SK-N-SH (cell line): ENCODE measurements around the gene EFHD1. TPM values are rescaled to one million over a fixed set of nuclear protein-coding genes. Genes with fewer than 3 reads are reported as not detected.
"Not testable (repeated sequence)": the region's sequence is repeated elsewhere in the genome, so short reads cannot be mapped to it uniquely, and the experiment has no call there.

ENCODE experiments used
- CTCF ChIA-PET: fragments of 300-600, 350-600 bp; formaldehyde crosslinking; extraction: SDS; loops from one replicate; lab custom pipeline; 2021; lab: Yijun Ruan, JAX
- POLR2A ChIA-PET: fragments of 350-600 bp; sonication (Branson Sonifier 250); formaldehyde crosslinking; extraction: SDS; loops from one replicate; lab custom pipeline; 2020; ENCODE audit warnings: antibody characterized with exemption, inconsistent platforms; lab: Yijun Ruan, JAX
- DNase-seq: peaks from one replicate; pipeline ENCODE4 v3.0.0; 2012
- H2AFZ ChIP-seq: fragments of 200-600 bp; sonication (generic); 2 replicates; pipeline ENCODE4 v1.8.1; 2016; ENCODE audit warnings: antibody characterized with exemption, mild to moderate bottlenecking, low read depth
- H3F3A ChIP-seq: fragments of 200-600 bp; sonication (generic); replicated peaks from 2 replicates; pipeline ENCODE3; 2016; ENCODE audit warnings: antibody characterized with exemption, mild to moderate bottlenecking; ENCODE audit not compliant: insufficient read depth
- H3K27ac ChIP-seq, 2 experiments: fragments of 200-500 bp in 1 of 2; fragments of 200-600 bp in 1 of 2; sonication (Bioruptor generic) in 1 of 2; sonication (generic), shearing (Covaris generic) in 1 of 2; 2 replicates each; pipeline versions ENCODE4 v1.5.1 to v1.6.1; 2014 to 2016; ENCODE audit warnings: low read depth in 2 of 2, inconsistent platforms in 1 of 2, low read length in 1 of 2, mild to moderate bottlenecking in 1 of 2, mixed read lengths in 1 of 2
- H3K27me3 ChIP-seq: fragments of 200-600 bp; sonication (generic), shearing (Covaris generic); 2 replicates; pipeline ENCODE4 v1.6.1; 2016; ENCODE audit warnings: mixed run types; ENCODE audit not compliant: insufficient read depth
- H3K36me3 ChIP-seq, 2 experiments: fragments of 200-500 bp in 1 of 2; fragments of 200-600 bp in 1 of 2; sonication (Bioruptor generic) in 1 of 2; sonication (generic) in 1 of 2; replicated peaks in 1 of 2; 2 replicates each; pipeline versions ENCODE3 to v1.5.1; 2014 to 2016; ENCODE audit warnings: low read length in 1 of 2, mild to moderate bottlenecking in 1 of 2; ENCODE audit not compliant: insufficient read depth in 2 of 2, control insufficient read depth in 1 of 2
- H3K4me1 ChIP-seq, 2 experiments: fragments of 200-500 bp in 1 of 2; fragments of 200-600 bp in 1 of 2; sonication (Bioruptor generic) in 1 of 2; sonication (generic), shearing (Covaris generic) in 1 of 2; 2 replicates each; pipeline versions ENCODE4 v1.5.1 to v1.6.1; 2014 to 2016; ENCODE audit warnings: low read depth in 1 of 2, low read length in 1 of 2, mixed run types in 1 of 2; ENCODE audit not compliant: insufficient read depth in 2 of 2, control insufficient read depth in 1 of 2
- H3K4me2 ChIP-seq: fragments of 200-600 bp; sonication (generic), shearing (Covaris generic); 2 replicates; pipeline ENCODE4 v1.6.1; 2017; ENCODE audit warnings: mixed run types
- H3K4me3 ChIP-seq, 2 experiments: fragments of 200-500 bp in 1 of 2; fragments of 200-600 bp in 1 of 2; sonication (Bioruptor generic) in 1 of 2; sonication (generic), shearing (Covaris generic) in 1 of 2; 2 replicates each; pipeline versions ENCODE4 v1.5.1 to v1.8.1; 2014 to 2016; ENCODE audit warnings: low read depth in 2 of 2, inconsistent platforms in 1 of 2, low read length in 1 of 2, mild to moderate bottlenecking in 1 of 2, mixed read lengths in 1 of 2, moderate library complexity in 1 of 2
- H3K79me2 ChIP-seq: fragments of 200-600 bp; sonication (generic); 2 replicates; pipeline ENCODE4 v1.8.1; 2017; ENCODE audit warnings: mild to moderate bottlenecking; ENCODE audit not compliant: insufficient read depth
- H3K9ac ChIP-seq: fragments of 200-600 bp; sonication (generic); 2 replicates; pipeline ENCODE4 v1.6.1; 2017; ENCODE audit warnings: mixed run types
- H3K9me2 ChIP-seq: fragments of 200-600 bp; sonication (generic); 2 replicates; pipeline ENCODE4 v1.6.1; 2017; ENCODE audit warnings: mixed run types
- H3K9me3 ChIP-seq: fragments of 200-600 bp; sonication (generic); 2 replicates; pipeline ENCODE4 v1.6.1; 2017; ENCODE audit warnings: mixed run types, mild to moderate bottlenecking, moderate library complexity
- H4K20me1 ChIP-seq: fragments of 200-600 bp; sonication (generic); 2 replicates; pipeline ENCODE4 v1.6.1; 2017; ENCODE audit warnings: mild to moderate bottlenecking, mixed run types; ENCODE audit not compliant: insufficient read depth
- CHD2 ChIP-seq: fragments of 150-350 bp; IDR thresholded peaks from 2 replicates; pipeline ENCODE4 v1.6.1; 2018; ENCODE audit warnings: low read length; ENCODE audit not compliant: partially characterized antibody
- ELF1 ChIP-seq: IDR thresholded peaks from 2 replicates; pipeline ENCODE4 v1.4.0; 2012
- EP300 ChIP-seq, 2 experiments: IDR thresholded peaks; 2 replicates each; pipeline versions ENCODE4 v1.4.0 to v1.6.1; 2012; ENCODE audit warnings: borderline replicate concordance in 1 of 2, low read depth in 1 of 2, low read length in 1 of 2
- EZH2phosphoT487 ChIP-seq: fragments of 200-600 bp; sonication (generic); IDR thresholded peaks from 2 replicates; pipeline ENCODE4 v1.6.1; 2017; ENCODE audit warnings: low read depth, mixed run types, mild to moderate bottlenecking, antibody characterized with exemption, moderate library complexity, borderline replicate concordance
- FOSL2 ChIP-seq: IDR thresholded peaks from 2 replicates; pipeline ENCODE4 v1.4.0; 2012; ENCODE audit warnings: low read depth, mild to moderate bottlenecking, moderate library complexity, borderline replicate concordance
- FOXJ3 ChIP-seq: sonication (generic); formaldehyde crosslinking; IDR thresholded peaks from 2 replicates; pipeline ENCODE4 v1.5.1; 2020; ENCODE audit warnings: mild to moderate bottlenecking, missing genetic modification reagents
- GABPA ChIP-seq: IDR thresholded peaks from 2 replicates; pipeline ENCODE4 v1.4.0; 2012; ENCODE audit warnings: low read depth, mild to moderate bottlenecking
- GATA2 ChIP-seq: sonication (generic); formaldehyde crosslinking; IDR thresholded peaks from 2 replicates; pipeline ENCODE4 v1.5.0; 2020; ENCODE audit warnings: mild to moderate bottlenecking, missing genetic modification reagents
- JUND ChIP-seq: IDR thresholded peaks from 2 replicates; pipeline ENCODE4 v1.4.0; 2012
- MXI1 ChIP-seq: IDR thresholded peaks from 2 replicates; pipeline ENCODE4 v1.6.1; 2012; ENCODE audit warnings: mild to moderate bottlenecking, low read depth, low read length, improper control_type of control experiment
- NFIC ChIP-seq: IDR thresholded peaks from 2 replicates; pipeline ENCODE4 v1.4.0; 2012; ENCODE audit warnings: borderline replicate concordance
- NRF1 ChIP-seq: IDR thresholded peaks from 2 replicates; pipeline ENCODE4 v1.6.1; 2012; ENCODE audit warnings: low read depth, mild to moderate bottlenecking, low read length
- POLR2AphosphoS5 ChIP-seq: IDR thresholded peaks from 2 replicates; pipeline ENCODE4 v1.6.1; 2012; ENCODE audit warnings: low read depth, low read length
- RCOR1 ChIP-seq: fragments of 150-350 bp; IDR thresholded peaks from 2 replicates; pipeline ENCODE4 v1.6.1; 2017; ENCODE audit warnings: antibody characterized with exemption, low read length
- SIN3A ChIP-seq: IDR thresholded peaks from 2 replicates; pipeline ENCODE4 v1.6.1; 2012; ENCODE audit warnings: low read depth, mild to moderate bottlenecking, low read length, moderate library complexity, borderline replicate concordance
- SMC3 ChIP-seq: IDR thresholded peaks from 2 replicates; pipeline ENCODE4 v1.6.1; 2012; ENCODE audit warnings: low read depth, low read length, improper control_type of control experiment
- TEAD4 ChIP-seq: IDR thresholded peaks from 2 replicates; pipeline ENCODE4 v1.4.0; 2012; ENCODE audit warnings: mild to moderate bottlenecking, borderline replicate concordance; ENCODE audit not compliant: insufficient read depth
- YY1 ChIP-seq: IDR thresholded peaks from 2 replicates; pipeline ENCODE4 v1.4.0; 2012; ENCODE audit warnings: low read depth, mild to moderate bottlenecking
- WGBS: methylation state at CpG from one replicate; pipeline ENCODE4 v1.1.6; 2017; ENCODE audit warnings: low lambda C conversion rate; 5-methylcytosine and 5-hydroxymethylcytosine counted together
- polyA plus RNA-seq, 3 experiments: library from polyadenylated mRNA; depleted of rRNA; stranded (reverse); fragments of >200 nt; gene quantifications; 2 replicates each; pipeline ENCODE4 v1.2.3, GENCODE V29; 2012
- TF ChIP-seq, protein P1 (sequence below): IDR thresholded peaks from 2 replicates; pipeline ENCODE4 v1.6.1; 2012; ENCODE audit warnings: mild to moderate bottlenecking, low read depth, low read length, moderate library complexity
- TF ChIP-seq, protein P2 (sequence below): IDR thresholded peaks from 2 replicates; pipeline ENCODE4 v1.4.0; 2012; ENCODE audit warnings: low read depth, borderline replicate concordance
- TF ChIP-seq, protein P3 (sequence below): fragments of 150-350 bp; IDR thresholded peaks from 2 replicates; pipeline ENCODE4 v1.6.1; 2016; ENCODE audit warnings: mild to moderate bottlenecking, low read depth, low read length

EFHD1 gene
- polyA plus RNA-seq, 1 of the 3 experiments (the other 2 are of a cell fraction) = not detected

DNA sequence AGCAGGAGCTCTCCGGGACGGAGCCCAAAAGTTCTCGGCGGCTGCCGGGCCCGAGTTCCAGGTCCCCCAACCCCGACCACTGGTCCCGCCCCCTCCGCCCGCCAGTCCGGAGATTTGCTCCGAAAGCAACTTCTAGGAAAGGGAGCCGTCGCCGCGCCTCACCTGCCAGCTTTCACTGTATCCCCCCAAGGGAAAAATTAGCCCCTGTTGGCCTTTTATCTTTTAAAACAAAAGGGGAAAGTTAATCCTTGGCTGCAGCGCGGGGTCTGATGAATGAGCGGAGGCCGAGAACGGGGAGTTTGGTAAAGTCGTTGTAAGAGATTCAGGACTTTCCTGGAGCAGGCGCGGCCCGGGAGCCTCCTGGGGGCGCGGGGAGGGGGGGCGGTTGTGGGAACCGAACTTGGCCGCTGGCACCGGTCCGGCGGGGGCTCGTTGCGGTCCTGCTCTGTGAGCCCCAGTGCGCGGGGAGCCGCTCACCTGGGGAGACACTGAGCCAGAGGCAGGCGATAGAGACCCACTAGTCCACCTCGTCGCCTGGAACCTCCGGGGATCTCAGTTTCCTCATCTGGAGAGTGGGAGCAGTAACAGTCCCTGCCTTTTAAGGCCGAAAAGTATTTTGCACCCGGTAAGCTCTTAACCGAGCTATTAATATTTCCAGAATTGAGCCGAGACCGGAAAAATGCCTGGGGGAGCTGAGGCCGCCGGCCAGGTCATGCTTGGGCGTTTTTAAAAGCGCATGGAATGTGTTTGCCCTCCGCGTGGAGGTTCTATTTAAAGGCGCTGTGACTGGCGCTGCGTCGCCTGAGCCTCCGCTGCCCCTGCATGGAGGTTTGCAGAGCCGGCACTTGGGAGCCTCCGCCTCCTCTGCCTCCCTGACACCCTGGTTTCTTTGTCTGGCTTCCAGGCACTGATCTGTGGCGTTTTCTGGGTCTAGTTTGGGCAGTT is 1.1 kb downstream of the EFHD1 start (continued):
- TF ChIP-seq FOSL2 = no peak
- no peak for TF ChIP-seq MXI1

DNA sequence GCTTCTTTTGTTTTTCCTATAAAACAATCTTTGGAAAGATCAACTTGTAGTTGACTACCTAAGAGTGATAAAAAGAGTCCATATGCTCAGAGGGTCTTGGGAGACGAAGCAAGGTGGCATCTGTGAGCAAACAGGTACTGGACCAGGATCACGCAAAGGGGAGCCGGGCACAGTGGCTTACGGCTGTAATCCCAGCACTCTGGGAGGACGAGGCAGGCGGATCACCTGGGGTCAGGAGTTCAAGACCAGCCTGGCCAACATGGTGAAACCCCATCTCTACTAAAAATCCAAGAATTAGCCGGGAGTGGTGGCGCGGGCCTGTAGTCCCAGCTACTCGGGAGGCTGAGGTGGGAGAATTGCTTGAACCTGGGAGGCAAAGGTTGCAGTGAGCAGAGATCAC is 2.0 kb downstream of the EFHD1 start:
- H3F3A ChIP-seq, H3K36me3 ChIP-seq, H3K79me2 ChIP-seq, H3K9me3 ChIP-seq, H3K4me2 ChIP-seq, H3K9ac ChIP-seq, H3K27ac ChIP-seq, H3K4me1 ChIP-seq, H3K4me3 ChIP-seq, DNase-seq, H4K20me1 ChIP-seq, H3K9me2 ChIP-seq, H2AFZ ChIP-seq, POLR2A ChIA-PET: not testable (repeated sequence)
- peaks cover 27% of the 10 kb centered on the region for H3K27me3 ChIP-seq
- CTCF ChIA-PET = interaction anchor here (1.1 kb wide), 1 partner anchor 11 kb away, joined by 4 read pairs; no protein-coding TSS in a partner anchor
- 96% methylated on average over 10 of the region's 10 CpGs for WGBS

DNA sequence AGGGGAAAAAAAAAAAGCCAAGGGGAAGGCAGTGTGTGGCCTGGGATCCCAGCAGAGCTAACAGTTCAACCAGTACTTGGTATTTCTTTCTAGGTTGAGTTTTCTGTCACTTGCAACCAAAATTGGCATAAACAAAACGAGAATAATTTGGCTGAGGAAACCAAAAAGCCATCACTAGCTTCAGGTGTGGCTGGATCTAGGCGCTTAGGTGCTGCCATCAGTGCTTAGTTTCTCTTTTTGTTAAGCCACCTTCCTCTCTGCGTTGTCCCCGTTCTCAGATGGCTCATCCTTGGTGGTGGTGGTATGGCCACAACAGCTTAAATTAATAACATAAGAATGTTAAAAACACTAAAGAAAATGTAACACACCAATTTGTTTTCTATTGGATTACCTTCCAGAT is 2.4 kb downstream of the EFHD1 start:
- H2AFZ ChIP-seq = no peak overlapping the region
- POLR2A ChIA-PET = no interaction called here
- no peaks in the 10 kb centered on the region for H3K79me2 ChIP-seq
- H3K4me2 ChIP-seq = no peak overlapping the region
- H4K20me1 ChIP-seq = no peaks in the 10 kb centered on the region
- no peak for TF ChIP-seq FOXJ3
- no peak for TF ChIP-seq GABPA
- TF ChIP-seq SMC3 = no peak
- TF ChIP-seq TEAD4 = no peak
- no peak for TF ChIP-seq SIN3A
- no peak for TF ChIP-seq CHD2
- TF ChIP-seq, protein P1, sequence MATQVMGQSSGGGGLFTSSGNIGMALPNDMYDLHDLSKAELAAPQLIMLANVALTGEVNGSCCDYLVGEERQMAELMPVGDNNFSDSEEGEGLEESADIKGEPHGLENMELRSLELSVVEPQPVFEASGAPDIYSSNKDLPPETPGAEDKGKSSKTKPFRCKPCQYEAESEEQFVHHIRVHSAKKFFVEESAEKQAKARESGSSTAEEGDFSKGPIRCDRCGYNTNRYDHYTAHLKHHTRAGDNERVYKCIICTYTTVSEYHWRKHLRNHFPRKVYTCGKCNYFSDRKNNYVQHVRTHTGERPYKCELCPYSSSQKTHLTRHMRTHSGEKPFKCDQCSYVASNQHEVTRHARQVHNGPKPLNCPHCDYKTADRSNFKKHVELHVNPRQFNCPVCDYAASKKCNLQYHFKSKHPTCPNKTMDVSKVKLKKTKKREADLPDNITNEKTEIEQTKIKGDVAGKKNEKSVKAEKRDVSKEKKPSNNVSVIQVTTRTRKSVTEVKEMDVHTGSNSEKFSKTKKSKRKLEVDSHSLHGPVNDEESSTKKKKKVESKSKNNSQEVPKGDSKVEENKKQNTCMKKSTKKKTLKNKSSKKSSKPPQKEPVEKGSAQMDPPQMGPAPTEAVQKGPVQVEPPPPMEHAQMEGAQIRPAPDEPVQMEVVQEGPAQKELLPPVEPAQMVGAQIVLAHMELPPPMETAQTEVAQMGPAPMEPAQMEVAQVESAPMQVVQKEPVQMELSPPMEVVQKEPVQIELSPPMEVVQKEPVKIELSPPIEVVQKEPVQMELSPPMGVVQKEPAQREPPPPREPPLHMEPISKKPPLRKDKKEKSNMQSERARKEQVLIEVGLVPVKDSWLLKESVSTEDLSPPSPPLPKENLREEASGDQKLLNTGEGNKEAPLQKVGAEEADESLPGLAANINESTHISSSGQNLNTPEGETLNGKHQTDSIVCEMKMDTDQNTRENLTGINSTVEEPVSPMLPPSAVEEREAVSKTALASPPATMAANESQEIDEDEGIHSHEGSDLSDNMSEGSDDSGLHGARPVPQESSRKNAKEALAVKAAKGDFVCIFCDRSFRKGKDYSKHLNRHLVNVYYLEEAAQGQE = no peak
- TF ChIP-seq YY1 = no peak
- TF ChIP-seq, protein P2, sequence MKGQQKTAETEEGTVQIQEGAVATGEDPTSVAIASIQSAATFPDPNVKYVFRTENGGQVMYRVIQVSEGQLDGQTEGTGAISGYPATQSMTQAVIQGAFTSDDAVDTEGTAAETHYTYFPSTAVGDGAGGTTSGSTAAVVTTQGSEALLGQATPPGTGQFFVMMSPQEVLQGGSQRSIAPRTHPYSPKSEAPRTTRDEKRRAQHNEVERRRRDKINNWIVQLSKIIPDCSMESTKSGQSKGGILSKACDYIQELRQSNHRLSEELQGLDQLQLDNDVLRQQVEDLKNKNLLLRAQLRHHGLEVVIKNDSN = no peak
- no peak for TF ChIP-seq MXI1
- TF ChIP-seq RCOR1 = no peak
- TF ChIP-seq, protein P3, sequence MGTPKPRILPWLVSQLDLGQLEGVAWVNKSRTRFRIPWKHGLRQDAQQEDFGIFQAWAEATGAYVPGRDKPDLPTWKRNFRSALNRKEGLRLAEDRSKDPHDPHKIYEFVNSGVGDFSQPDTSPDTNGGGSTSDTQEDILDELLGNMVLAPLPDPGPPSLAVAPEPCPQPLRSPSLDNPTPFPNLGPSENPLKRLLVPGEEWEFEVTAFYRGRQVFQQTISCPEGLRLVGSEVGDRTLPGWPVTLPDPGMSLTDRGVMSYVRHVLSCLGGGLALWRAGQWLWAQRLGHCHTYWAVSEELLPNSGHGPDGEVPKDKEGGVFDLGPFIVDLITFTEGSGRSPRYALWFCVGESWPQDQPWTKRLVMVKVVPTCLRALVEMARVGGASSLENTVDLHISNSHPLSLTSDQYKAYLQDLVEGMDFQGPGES = no peak
- no peak for TF ChIP-seq GATA2 (CRISPR knock-in tag)
- TF ChIP-seq NFIC = no peak
- TF ChIP-seq ELF1 = no peak
- no peak for TF ChIP-seq EZH2phosphoT487
- TF ChIP-seq POLR2AphosphoS5 = no peak
- no peak for TF ChIP-seq JUND
- no peak for TF ChIP-seq NRF1
- no peak for TF ChIP-seq EP300 (IDR thresholded peaks at IDR 0.05; ENCODE audit: borderline replicate concordance in 1 of 2, low read depth in 1 of 2, low read length in 1 of 2)
- CTCF ChIA-PET = interaction anchor here (1.1 kb wide), 1 partner anchor 10 kb away, joined by 4 read pairs; no protein-coding TSS in a partner anchor
- H3K9me2 ChIP-seq = no peaks in the 10 kb centered on the region
- H3K9ac ChIP-seq = no peak overlapping the region
- no peaks in the 10 kb centered on the region for H3K9me3 ChIP-seq
- H3K4me1 ChIP-seq = no peaks in the 10 kb centered on the region; a peak in 1 of 4 replicates
- peaks cover 27% of the 10 kb centered on the region for H3K27me3 ChIP-seq
- no peaks in the 10 kb centered on the region for H3K36me3 ChIP-seq
- H3K27ac ChIP-seq = no peak overlapping the region
- no peaks in the 10 kb centered on the region for H3F3A ChIP-seq
- H3K4me3 ChIP-seq = no peak overlapping the region
- no peak for DNase-seq
- 87% methylated on average over 4 of the region's 4 CpGs for WGBS
